WTC11 (cell line): ENCODE measurements around the gene ARHGAP15. TPM values are rescaled to one million over a fixed set of nuclear protein-coding genes. Genes with fewer than 3 reads are reported as not detected.
A peak's percentile ranks its signal among the peaks of the same experiment; 100 is the strongest.

Source experiments
- ATAC-seq: fragments of 200-7000 bp; cut with Tn5 transposase; 2 replicates; pipeline ENCODE4 v1.10.0; 2021; ENCODE audit warnings: mild to moderate bottlenecking, moderate library complexity
- CTCF ChIA-PET: fragments of 300-600 bp; sonication (Branson Sonifier 250); formaldehyde crosslinking; loops from one replicate; lab custom pipeline; 2021; ENCODE audit warnings: antibody characterized with exemption; lab: Charles Lee
- POLR2A ChIA-PET: fragments of 350-600 bp; sonication (Branson Sonifier 250); formaldehyde crosslinking; loops from one replicate; lab custom pipeline; 2021; ENCODE audit warnings: antibody characterized with exemption; lab: Charles Lee
- DNase-seq: peaks from one replicate; pipeline ENCODE4 v3.0.0; 2021; ENCODE audit warnings: low spot score
- H3K27ac Mint-ChIP-seq: 2 replicates; pipeline ENCODE4 v1.8.0; 2021; ENCODE audit warnings: mixed read lengths
- H3K27me3 Mint-ChIP-seq: 2 replicates; pipeline ENCODE4 v1.8.0; 2021; ENCODE audit warnings: low read depth, mild to moderate bottlenecking, moderate library complexity, mixed read lengths
- H3K36me3 Mint-ChIP-seq: 2 replicates; pipeline ENCODE4 v1.8.0; 2021; ENCODE audit warnings: mixed read lengths
- H3K4me1 Mint-ChIP-seq: 2 replicates; pipeline ENCODE4 v1.8.0; 2022; ENCODE audit warnings: mixed read lengths
- H3K4me3 Mint-ChIP-seq: 2 replicates; pipeline ENCODE4 v1.8.0; 2021; ENCODE audit warnings: mild to moderate bottlenecking, moderate library complexity, mixed read lengths
- H3K9me3 Mint-ChIP-seq: 2 replicates; pipeline ENCODE4 v1.8.0; 2021; ENCODE audit warnings: mixed read lengths
- ESRRA ChIP-seq: sonication (generic); formaldehyde crosslinking; IDR thresholded peaks from 2 replicates; pipeline ENCODE4 v1.8.1; 2022; ENCODE audit warnings: mild to moderate bottlenecking, missing genetic modification reagents, borderline replicate concordance
- GRHL2 ChIP-seq: fragments of 250-450 bp; sonication (Bioruptor Pico); IDR thresholded peaks from 2 replicates; pipeline ENCODE4 v1.8.0; 2022; ENCODE audit warnings: mild to moderate bottlenecking, moderate library complexity; ENCODE audit not compliant: insufficient replicate concordance, severe bottlenecking
- NFYB ChIP-seq: sonication (generic); formaldehyde crosslinking; conservative IDR thresholded peaks from 2 replicates; pipeline ENCODE4 v1.8.0; 2022; ENCODE audit warnings: low read depth, missing genetic modification reagents
- NR3C1 ChIP-seq: sonication (generic); formaldehyde crosslinking; conservative IDR thresholded peaks from 2 replicates; pipeline ENCODE4 v1.8.1; 2023; ENCODE audit warnings: low read depth, mild to moderate bottlenecking, missing genetic modification reagents
- OVOL2 ChIP-seq: fragments of 250-450 bp; sonication (Bioruptor Pico); IDR thresholded peaks from 2 replicates; pipeline ENCODE4 v1.9.0; 2021; ENCODE audit warnings: mild to moderate bottlenecking, borderline replicate concordance
- PRDM15 ChIP-seq: sonication (generic); formaldehyde crosslinking; IDR thresholded peaks from 2 replicates; pipeline ENCODE4 v1.8.0; 2022; ENCODE audit warnings: missing genetic modification reagents
- SMAD3 ChIP-seq: sonication (generic); formaldehyde crosslinking; IDR thresholded peaks from 2 replicates; pipeline ENCODE4 v1.8.0; 2022; ENCODE audit warnings: missing genetic modification reagents, mild to moderate bottlenecking, borderline replicate concordance
- SP1 ChIP-seq: sonication (generic); formaldehyde crosslinking; conservative IDR thresholded peaks from 2 replicates; pipeline ENCODE4 v1.8.1; 2022; ENCODE audit warnings: missing genetic modification reagents
- STAT6 ChIP-seq: sonication (generic); formaldehyde crosslinking; conservative IDR thresholded peaks from 2 replicates; pipeline ENCODE4 v1.8.1; 2023; ENCODE audit warnings: mild to moderate bottlenecking, low read depth, missing genetic modification reagents, moderate library complexity
- TEAD4 ChIP-seq: sonication (generic); formaldehyde crosslinking; IDR thresholded peaks from 2 replicates; pipeline ENCODE4 v1.8.0; 2022; ENCODE audit warnings: mild to moderate bottlenecking, missing genetic modification reagents
- TP53 ChIP-seq: sonication (generic); formaldehyde crosslinking; IDR thresholded peaks from 2 replicates; pipeline ENCODE4 v1.8.1; 2023; ENCODE audit warnings: mild to moderate bottlenecking, missing genetic modification reagents
- ZNF219 ChIP-seq: sonication (generic); formaldehyde crosslinking; IDR thresholded peaks from 2 replicates; pipeline ENCODE4 v1.8.0; 2023; ENCODE audit warnings: missing genetic modification reagents, mild to moderate bottlenecking, borderline replicate concordance
- ZNF317 ChIP-seq: sonication (generic); formaldehyde crosslinking; IDR thresholded peaks from 2 replicates; pipeline ENCODE4 v1.8.1; 2023; ENCODE audit warnings: low read depth, mild to moderate bottlenecking, moderate library complexity, missing genetic modification reagents, borderline replicate concordance
- ZNF396 ChIP-seq: fragments of 250-450 bp; sonication (Bioruptor Pico); IDR thresholded peaks from 2 replicates; pipeline ENCODE4 v1.8.0; 2021; ENCODE audit warnings: mild to moderate bottlenecking, moderate library complexity, borderline replicate concordance
- total RNA-seq: library from RNA; stranded (reverse); gene quantifications from 3 replicates; pipeline ENCODE4 v1.2.3, GENCODE V29; 2021
- TF ChIP-seq, protein P1 (sequence below): sonication (generic); formaldehyde crosslinking; conservative IDR thresholded peaks from 2 replicates; pipeline ENCODE4 v1.8.1; 2022; ENCODE audit warnings: mild to moderate bottlenecking, missing genetic modification reagents
- TF ChIP-seq, protein P2 (sequence below): sonication (generic); formaldehyde crosslinking; IDR thresholded peaks from 2 replicates; pipeline ENCODE4 v1.8.1; 2022; ENCODE audit warnings: mild to moderate bottlenecking, moderate library complexity, missing genetic modification reagents
- TF ChIP-seq, protein P3 (sequence below): sonication (generic); formaldehyde crosslinking; IDR thresholded peaks from 2 replicates; pipeline ENCODE4 v1.8.0; 2022; ENCODE audit warnings: mild to moderate bottlenecking, missing genetic modification reagents
- TF ChIP-seq, protein P4 (sequence below): sonication (generic); formaldehyde crosslinking; IDR thresholded peaks from 2 replicates; pipeline ENCODE4 v1.8.0; 2022; ENCODE audit warnings: mild to moderate bottlenecking, missing genetic modification reagents
- TF ChIP-seq, protein P5 (sequence below): sonication (generic); formaldehyde crosslinking; IDR thresholded peaks from 2 replicates; pipeline ENCODE4 v1.8.1; 2023; ENCODE audit warnings: mild to moderate bottlenecking, missing genetic modification reagents, moderate library complexity
- TF ChIP-seq, protein P6 (sequence below): sonication (generic); formaldehyde crosslinking; IDR thresholded peaks from 2 replicates; pipeline ENCODE4 v1.8.1; 2022; ENCODE audit warnings: low read depth, missing genetic modification reagents, borderline replicate concordance

ARHGAP15 gene
- total RNA-seq, 1 experiment from 2014 or later = 0.28 TPM

DNA sequence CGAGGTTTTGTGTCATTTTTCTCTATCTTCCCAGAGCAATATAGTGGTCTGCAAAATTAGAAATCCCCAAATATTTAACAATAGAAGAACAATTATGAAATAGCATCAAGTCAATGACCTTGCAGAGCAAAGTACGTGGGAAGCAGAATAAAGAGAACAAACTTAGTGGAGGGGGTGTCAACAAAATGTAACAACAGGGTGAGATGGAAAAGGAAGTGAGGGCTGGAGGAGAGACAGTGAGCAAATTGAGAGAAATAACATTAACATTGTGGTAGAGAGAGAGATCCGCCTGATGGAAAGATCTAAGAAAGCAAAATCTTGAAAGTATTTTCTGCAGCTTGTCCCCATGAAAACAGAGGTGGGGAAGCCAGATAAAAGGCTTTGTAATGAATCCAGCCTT lies 23.4 kb downstream of the ARHGAP15 start:
- Mint-ChIP-seq H3K27me3 (no peaks in the 10 kb centered on the region; the same call in 1 of the 2 replicates), H3K27ac (no peak overlapping the region), H3K36me3 (no peaks in the 10 kb centered on the region), H3K4me3 (no peak overlapping the region), H3K4me1 (peaks cover 24% of the 10 kb centered on the region), H3K9me3 (no peaks in the 10 kb centered on the region)
- DNase-seq (no peak), ATAC-seq (no peak)
- ChIA-PET POLR2A (no interaction called here), CTCF (interaction anchor here (1.0 kb wide), 1 partner anchor 132 kb away, joined by 3 read pairs; no protein-coding TSS in a partner anchor)
- TF ChIP-seq ESRRA (CRISPR knock-in tag) (no peak), NR3C1 (CRISPR knock-in tag) (no peak), NFYB (CRISPR knock-in tag) (no peak), ZNF396 (CRISPR knock-in tag) (no peak), TP53 (no peak), ZNF219 (no peak), ZNF317 (CRISPR knock-in tag) (no peak), OVOL2 (CRISPR knock-in tag) (no peak), SMAD3 (CRISPR knock-in tag) (no peak), GRHL2 (CRISPR knock-in tag) (no peak), PRDM15 (no peak), STAT6 (CRISPR knock-in tag) (no peak), SP1 (CRISPR knock-in tag) (no peak)
- TF ChIP-seq, protein P1, sequence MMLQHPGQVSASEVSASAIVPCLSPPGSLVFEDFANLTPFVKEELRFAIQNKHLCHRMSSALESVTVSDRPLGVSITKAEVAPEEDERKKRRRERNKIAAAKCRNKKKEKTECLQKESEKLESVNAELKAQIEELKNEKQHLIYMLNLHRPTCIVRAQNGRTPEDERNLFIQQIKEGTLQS = no peak
- TF ChIP-seq, protein P2, sequence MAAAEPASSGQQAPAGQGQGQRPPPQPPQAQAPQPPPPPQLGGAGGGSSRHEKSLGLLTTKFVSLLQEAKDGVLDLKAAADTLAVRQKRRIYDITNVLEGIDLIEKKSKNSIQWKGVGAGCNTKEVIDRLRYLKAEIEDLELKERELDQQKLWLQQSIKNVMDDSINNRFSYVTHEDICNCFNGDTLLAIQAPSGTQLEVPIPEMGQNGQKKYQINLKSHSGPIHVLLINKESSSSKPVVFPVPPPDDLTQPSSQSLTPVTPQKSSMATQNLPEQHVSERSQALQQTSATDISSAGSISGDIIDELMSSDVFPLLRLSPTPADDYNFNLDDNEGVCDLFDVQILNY (CRISPR knock-in tag) = no peak

- CTCF ChIA-PET = interaction anchor here (0.6 to 1.9 kb wide), 4 partner anchors 13 to 121 kb away, joined by 3 to 10 read pairs (median 4); no protein-coding TSS in a partner anchor
- DNase-seq (no peak), ATAC-seq (peak; percentile 39; the same call in 1 of the 2 replicates)
- POLR2A ChIA-PET = no interaction called here
- Mint-ChIP-seq H3K27ac (no peak overlapping the region), H3K9me3 (no peaks in the 10 kb centered on the region), H3K4me3 (no peak overlapping the region), H3K27me3 (no peaks in the 10 kb centered on the region; the same call in 1 of the 2 replicates), H3K4me1 (peaks cover 18% of the 10 kb centered on the region), H3K36me3 (no peaks in the 10 kb centered on the region)
- TF ChIP-seq, protein P3, sequence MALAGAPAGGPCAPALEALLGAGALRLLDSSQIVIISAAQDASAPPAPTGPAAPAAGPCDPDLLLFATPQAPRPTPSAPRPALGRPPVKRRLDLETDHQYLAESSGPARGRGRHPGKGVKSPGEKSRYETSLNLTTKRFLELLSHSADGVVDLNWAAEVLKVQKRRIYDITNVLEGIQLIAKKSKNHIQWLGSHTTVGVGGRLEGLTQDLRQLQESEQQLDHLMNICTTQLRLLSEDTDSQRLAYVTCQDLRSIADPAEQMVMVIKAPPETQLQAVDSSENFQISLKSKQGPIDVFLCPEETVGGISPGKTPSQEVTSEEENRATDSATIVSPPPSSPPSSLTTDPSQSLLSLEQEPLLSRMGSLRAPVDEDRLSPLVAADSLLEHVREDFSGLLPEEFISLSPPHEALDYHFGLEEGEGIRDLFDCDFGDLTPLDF (CRISPR knock-in tag) = no peak
- TF ChIP-seq ZNF317 (CRISPR knock-in tag) (no peak), SMAD3 (CRISPR knock-in tag) (no peak), ZNF219 (no peak), TEAD4 (CRISPR knock-in tag) (no peak)
- TF ChIP-seq, protein P1 = no peak
- TF ChIP-seq, protein P4, sequence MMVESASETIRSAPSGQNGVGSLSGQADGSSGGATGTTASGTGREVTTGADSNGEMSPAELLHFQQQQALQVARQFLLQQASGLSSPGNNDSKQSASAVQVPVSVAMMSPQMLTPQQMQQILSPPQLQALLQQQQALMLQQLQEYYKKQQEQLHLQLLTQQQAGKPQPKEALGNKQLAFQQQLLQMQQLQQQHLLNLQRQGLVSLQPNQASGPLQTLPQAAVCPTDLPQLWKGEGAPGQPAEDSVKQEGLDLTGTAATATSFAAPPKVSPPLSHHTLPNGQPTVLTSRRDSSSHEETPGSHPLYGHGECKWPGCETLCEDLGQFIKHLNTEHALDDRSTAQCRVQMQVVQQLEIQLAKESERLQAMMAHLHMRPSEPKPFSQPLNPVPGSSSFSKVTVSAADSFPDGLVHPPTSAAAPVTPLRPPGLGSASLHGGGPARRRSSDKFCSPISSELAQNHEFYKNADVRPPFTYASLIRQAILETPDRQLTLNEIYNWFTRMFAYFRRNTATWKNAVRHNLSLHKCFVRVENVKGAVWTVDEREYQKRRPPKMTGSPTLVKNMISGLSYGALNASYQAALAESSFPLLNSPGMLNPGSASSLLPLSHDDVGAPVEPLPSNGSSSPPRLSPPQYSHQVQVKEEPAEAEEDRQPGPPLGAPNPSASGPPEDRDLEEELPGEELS (CRISPR knock-in tag) = no peak
- TF ChIP-seq, protein P5, sequence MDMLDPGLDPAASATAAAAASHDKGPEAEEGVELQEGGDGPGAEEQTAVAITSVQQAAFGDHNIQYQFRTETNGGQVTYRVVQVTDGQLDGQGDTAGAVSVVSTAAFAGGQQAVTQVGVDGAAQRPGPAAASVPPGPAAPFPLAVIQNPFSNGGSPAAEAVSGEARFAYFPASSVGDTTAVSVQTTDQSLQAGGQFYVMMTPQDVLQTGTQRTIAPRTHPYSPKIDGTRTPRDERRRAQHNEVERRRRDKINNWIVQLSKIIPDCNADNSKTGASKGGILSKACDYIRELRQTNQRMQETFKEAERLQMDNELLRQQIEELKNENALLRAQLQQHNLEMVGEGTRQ (CRISPR knock-in tag) = no peak
- TF ChIP-seq, protein P6, sequence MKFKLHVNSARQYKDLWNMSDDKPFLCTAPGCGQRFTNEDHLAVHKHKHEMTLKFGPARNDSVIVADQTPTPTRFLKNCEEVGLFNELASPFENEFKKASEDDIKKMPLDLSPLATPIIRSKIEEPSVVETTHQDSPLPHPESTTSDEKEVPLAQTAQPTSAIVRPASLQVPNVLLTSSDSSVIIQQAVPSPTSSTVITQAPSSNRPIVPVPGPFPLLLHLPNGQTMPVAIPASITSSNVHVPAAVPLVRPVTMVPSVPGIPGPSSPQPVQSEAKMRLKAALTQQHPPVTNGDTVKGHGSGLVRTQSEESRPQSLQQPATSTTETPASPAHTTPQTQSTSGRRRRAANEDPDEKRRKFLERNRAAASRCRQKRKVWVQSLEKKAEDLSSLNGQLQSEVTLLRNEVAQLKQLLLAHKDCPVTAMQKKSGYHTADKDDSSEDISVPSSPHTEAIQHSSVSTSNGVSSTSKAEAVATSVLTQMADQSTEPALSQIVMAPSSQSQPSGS = no peak
These were observed 26.4 kb downstream of the ARHGAP15 start for GRCh38 chr2:143155661-143156060.
